Activated naive CD4-positive, alpha-beta T cell treated with anti-CD3 and anti-CD28 coated beads, Interleukin-2, amount 10 ng/mL, durations not matched to agents 7 days and 5 days (primary cell): Measurements from ENCODE around the gene COL13A1.
A peak's percentile ranks its signal among the peaks of the same experiment; 100 is the strongest.

Experiments used
- CTCF ChIA-PET: fragments of 350-600 bp; sonication (Branson Sonifier 250); formaldehyde crosslinking; loops from one replicate; lab custom pipeline; 2021; ENCODE audit warnings: antibody characterized with exemption; lab: Charles Lee
- DNase-seq: peaks from one replicate; pipeline ENCODE4 v3.0.0-alpha.2; 2020
- H3K27ac Mint-ChIP-seq: one replicate; pipeline ENCODE4 v1.8.0; 2021; ENCODE audit warnings: mild to moderate bottlenecking, moderate library complexity, mixed read lengths
- H3K27me3 Mint-ChIP-seq: one replicate; pipeline ENCODE4 v1.8.0; 2021; ENCODE audit warnings: mild to moderate bottlenecking, mixed read lengths
- H3K36me3 Mint-ChIP-seq: one replicate; pipeline ENCODE4 v1.8.0; 2021; ENCODE audit warnings: mixed read lengths
- H3K4me1 Mint-ChIP-seq: one replicate; pipeline ENCODE4 v1.8.0; 2021; ENCODE audit warnings: mixed read lengths
- H3K4me3 Mint-ChIP-seq: one replicate; pipeline ENCODE4 v1.8.0; 2021; ENCODE audit warnings: mild to moderate bottlenecking, moderate library complexity, mixed read lengths
- H3K9me3 Mint-ChIP-seq: one replicate; pipeline ENCODE4 v1.8.0; 2021; ENCODE audit warnings: mixed read lengths

The COL13A1 gene

GRCh38 chr10:69893271-69893900 is 91.7 kb downstream of the COL13A1 start:
- CTCF ChIA-PET, result no interaction called here
- Mint-ChIP-seq H3K27me3 (peaks cover 13% of the 10 kb centered on the region), H3K4me1 (no peaks in the 10 kb centered on the region), H3K9me3 (no peaks in the 10 kb centered on the region), H3K27ac (no peak overlapping the region), H3K4me3 (no peak overlapping the region), H3K36me3 (no peaks in the 10 kb centered on the region)
- DNase-seq, result no peak

- Mint-ChIP-seq H3K4me3 (no peak overlapping the region), H3K36me3 (no peaks in the 10 kb centered on the region), H3K4me1 (no peaks in the 10 kb centered on the region), H3K27ac (no peak overlapping the region), H3K27me3 (peaks cover 13% of the 10 kb centered on the region), H3K9me3 (no peaks in the 10 kb centered on the region)
- no peak for DNase-seq
- CTCF ChIA-PET, result interaction anchor here (7.8 kb wide), 1 partner anchor 21 kb away, joined by 39 read pairs; no protein-coding TSS in a partner anchor
These were observed 92.5 kb downstream of the COL13A1 start for GRCh38 chr10:69894156-69894555.

DNA sequence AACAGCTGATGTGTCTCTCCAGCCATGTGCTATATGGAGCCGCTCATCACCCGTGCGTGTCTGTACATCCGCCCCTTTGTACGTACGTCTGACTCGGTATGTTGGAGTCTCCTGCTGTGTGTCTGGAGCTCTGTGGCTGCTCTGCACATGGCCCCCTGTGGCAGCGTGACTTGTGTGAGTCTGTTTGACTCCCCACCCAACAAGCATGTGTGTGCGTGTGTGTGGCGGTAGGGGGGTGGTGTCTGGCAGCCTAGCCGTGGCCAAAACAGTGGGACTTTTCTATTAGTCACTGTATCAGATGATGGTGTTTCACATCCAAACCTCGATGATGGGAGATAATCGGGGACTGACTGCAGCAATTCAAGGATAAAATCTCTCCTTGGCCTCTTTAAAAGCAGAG is 94.1 kb downstream of the COL13A1 start:
- H3K9me3 Mint-ChIP-seq, result no peaks in the 10 kb centered on the region

DNA sequence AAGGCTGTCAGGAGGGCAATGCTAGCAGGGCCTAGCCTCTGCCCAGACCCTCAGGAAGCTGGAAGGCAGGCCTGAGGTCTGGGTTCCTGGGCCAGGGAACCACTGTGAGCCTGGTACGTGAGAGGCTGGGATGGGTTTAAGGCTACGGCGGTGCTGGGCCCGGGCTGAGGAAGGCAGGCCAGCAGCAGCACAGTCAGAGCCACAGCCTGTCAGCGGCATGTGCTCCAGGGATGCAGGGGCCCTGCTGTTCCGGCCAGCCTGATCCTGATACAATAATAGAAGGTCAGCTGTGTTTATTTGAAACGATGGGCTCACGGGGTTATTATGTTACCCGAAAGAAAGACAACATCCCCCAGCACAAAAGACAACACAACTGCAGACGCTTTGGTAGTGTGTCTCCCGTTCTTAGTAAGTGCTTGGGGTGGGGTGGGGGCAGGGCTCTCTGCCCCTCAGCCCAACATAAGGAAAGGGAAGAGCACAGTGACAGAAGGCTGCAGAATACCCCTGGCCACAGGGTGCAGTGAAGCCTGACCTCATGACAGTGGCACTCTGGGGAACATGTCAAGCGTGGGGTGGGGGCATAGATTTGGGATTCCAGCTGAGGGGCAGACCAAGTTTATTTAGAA is 95.0 kb downstream of the COL13A1 start:
- Mint-ChIP-seq H3K36me3 (no peaks in the 10 kb centered on the region), H3K27ac (no peak overlapping the region), H3K9me3 (no peaks in the 10 kb centered on the region), H3K4me3 (no peak overlapping the region), H3K27me3 (peaks cover 13% of the 10 kb centered on the region), H3K4me1 (no peaks in the 10 kb centered on the region)
- CTCF ChIA-PET, result interaction anchor here (7.8 kb wide), 1 partner anchor 19 kb away, joined by 39 read pairs; no protein-coding TSS in a partner anchor
- DNase-seq, result no peak

More for the DNA sequence above, 94.1 kb downstream of the COL13A1 start:
- DNase-seq, result no peak
- H3K4me3 Mint-ChIP-seq, result no peak overlapping the region
- CTCF ChIA-PET, result interaction anchor here (7.8 kb wide), 1 partner anchor 20 kb away, joined by 39 read pairs; no protein-coding TSS in a partner anchor
- peaks cover 13% of the 10 kb centered on the region for H3K27me3 Mint-ChIP-seq
- no peak overlapping the region for H3K27ac Mint-ChIP-seq
- no peaks in the 10 kb centered on the region for H3K36me3 Mint-ChIP-seq
- no peaks in the 10 kb centered on the region for H3K4me1 Mint-ChIP-seq

DNA sequence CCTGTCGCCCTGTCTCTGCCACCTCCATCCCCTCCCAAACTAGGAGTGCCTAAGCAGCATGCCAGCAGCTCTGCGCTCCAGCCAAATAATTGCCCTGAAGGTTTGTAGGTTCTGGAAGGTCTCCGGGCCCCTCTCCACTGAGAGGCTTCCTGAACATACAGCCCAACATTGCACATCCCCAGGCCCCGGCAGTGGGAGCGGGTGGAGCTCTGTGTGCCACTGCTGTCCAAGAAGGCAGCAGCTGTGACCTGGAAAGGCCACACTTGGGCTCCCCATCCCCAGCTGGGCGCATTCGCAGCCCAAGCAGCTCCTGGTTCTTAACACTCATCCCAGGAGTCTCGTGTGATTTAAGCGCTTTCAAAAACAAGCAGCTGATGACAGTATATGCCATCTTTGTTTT is 95.7 kb downstream of the COL13A1 start:
- CTCF ChIA-PET, result interaction anchor here (7.8 kb wide), 1 partner anchor 18 kb away, joined by 39 read pairs; no protein-coding TSS in a partner anchor
- no peaks in the 10 kb centered on the region for H3K36me3 Mint-ChIP-seq
- H3K27ac Mint-ChIP-seq, result no peak overlapping the region
- no peak overlapping the region for H3K4me3 Mint-ChIP-seq
- H3K9me3 Mint-ChIP-seq, result no peaks in the 10 kb centered on the region
- DNase-seq, result no peak
- peaks cover 10% of the 10 kb centered on the region for H3K27me3 Mint-ChIP-seq
- no peaks in the 10 kb centered on the region for H3K4me1 Mint-ChIP-seq

DNA sequence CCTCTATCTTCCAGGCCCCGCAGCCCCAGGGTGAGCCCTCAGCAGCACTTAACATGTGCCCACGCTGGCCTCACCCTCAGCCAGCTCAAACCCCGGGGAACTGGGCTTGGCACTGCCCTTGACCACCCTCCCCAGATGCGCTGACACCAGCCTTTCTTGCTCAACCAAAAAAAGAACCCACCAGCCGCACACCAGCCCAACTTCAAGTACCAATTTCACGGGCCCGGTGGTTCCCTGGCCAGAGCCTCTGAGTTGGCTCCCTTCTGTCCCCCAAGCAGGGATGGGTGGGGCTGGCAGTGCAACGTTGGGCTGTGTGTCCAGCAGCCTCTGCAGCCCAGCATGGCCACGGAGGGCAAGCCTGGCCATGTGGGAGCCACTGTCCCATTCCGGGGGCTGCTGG is 96.3 kb downstream of the COL13A1 start:
- Mint-ChIP-seq H3K4me3 (no peak overlapping the region), H3K9me3 (no peaks in the 10 kb centered on the region), H3K4me1 (no peaks in the 10 kb centered on the region), H3K27ac (no peak overlapping the region), H3K27me3 (peaks cover 10% of the 10 kb centered on the region), H3K36me3 (no peaks in the 10 kb centered on the region)
- DNase-seq, result no peak
- CTCF ChIA-PET, result interaction anchor here (7.8 kb wide), 1 partner anchor 17 kb away, joined by 39 read pairs; no protein-coding TSS in a partner anchor

DNA sequence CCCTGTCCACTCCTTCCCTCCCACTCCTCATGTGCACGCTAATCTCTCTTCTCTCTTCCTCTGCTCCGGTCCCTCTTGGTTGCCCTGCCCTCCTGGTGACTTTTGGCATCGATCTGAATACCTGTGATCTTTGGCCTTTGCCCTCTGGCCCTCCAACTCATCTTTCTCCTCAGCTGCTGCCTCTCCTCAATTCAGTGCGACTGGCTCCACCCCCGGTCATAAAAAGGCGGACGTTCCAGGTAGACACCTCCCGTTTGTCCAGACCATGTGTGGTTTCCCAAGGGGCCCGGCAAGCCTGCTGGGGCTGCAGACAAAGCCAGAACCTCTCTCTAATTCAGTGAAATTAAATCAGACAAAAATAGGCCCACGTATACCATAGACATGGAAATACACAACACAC is 96.8 kb downstream of the COL13A1 start:
- H3K27ac Mint-ChIP-seq, result no peak overlapping the region

DNA sequence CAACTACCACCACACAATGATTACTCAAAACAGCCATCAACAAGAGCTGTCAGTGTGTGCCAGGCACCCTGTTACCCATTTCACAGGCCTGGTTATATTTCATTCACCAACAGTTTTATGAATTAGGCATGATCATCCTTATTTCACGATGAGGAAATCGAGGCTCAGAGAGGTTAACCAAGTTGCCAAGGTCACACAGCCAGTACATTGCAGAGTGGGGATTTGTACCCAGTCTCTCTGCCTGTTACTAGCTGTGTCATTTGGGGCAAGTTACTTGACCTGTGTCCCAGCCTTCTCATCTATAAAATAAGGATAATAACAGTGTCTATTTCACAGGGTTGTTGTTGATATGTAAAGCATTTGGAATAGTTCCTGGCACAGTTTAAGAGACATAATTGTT is 97.2 kb downstream of the COL13A1 start:
- no peaks in the 10 kb centered on the region for H3K36me3 Mint-ChIP-seq
- H3K4me1 Mint-ChIP-seq, result no peaks in the 10 kb centered on the region
- CTCF ChIA-PET, result interaction anchor here (7.8 kb wide), 1 partner anchor 16 kb away, joined by 39 read pairs; no protein-coding TSS in a partner anchor
- H3K27me3 Mint-ChIP-seq, result peaks cover 7% of the 10 kb centered on the region
- DNase-seq, result no peak
- no peaks in the 10 kb centered on the region for H3K9me3 Mint-ChIP-seq
- no peak overlapping the region for H3K4me3 Mint-ChIP-seq
- H3K27ac Mint-ChIP-seq, result no peak overlapping the region

More for the DNA sequence above, 96.8 kb downstream of the COL13A1 start:
- peaks cover 10% of the 10 kb centered on the region for H3K27me3 Mint-ChIP-seq
- H3K36me3 Mint-ChIP-seq, result no peaks in the 10 kb centered on the region
- DNase-seq, result no peak
- H3K4me1 Mint-ChIP-seq, result no peaks in the 10 kb centered on the region
- CTCF ChIA-PET, result interaction anchor here (7.8 kb wide), 1 partner anchor 17 kb away, joined by 39 read pairs; no protein-coding TSS in a partner anchor
- no peaks in the 10 kb centered on the region for H3K9me3 Mint-ChIP-seq
- no peak overlapping the region for H3K4me3 Mint-ChIP-seq

GRCh38 chr10:69899727-69900595 is 98.3 kb downstream of the COL13A1 start:
- Mint-ChIP-seq H3K4me1 (no peaks in the 10 kb centered on the region), H3K27me3 (peaks cover 3% of the 10 kb centered on the region), H3K9me3 (no peaks in the 10 kb centered on the region), H3K36me3 (no peaks in the 10 kb centered on the region), H3K4me3 (no peak overlapping the region), H3K27ac (no peak overlapping the region)
- CTCF ChIA-PET, result interaction anchor here (7.8 kb wide), 1 partner anchor 15 kb away, joined by 39 read pairs; no protein-coding TSS in a partner anchor
- DNase-seq, result no peak

GRCh38 chr10:69901022-69901421 is 99.3 kb downstream of the COL13A1 start:
- no peak overlapping the region for H3K27ac Mint-ChIP-seq
- no peaks in the 10 kb centered on the region for H3K36me3 Mint-ChIP-seq
- no peak for DNase-seq

GRCh38 chr10:69901628-69902505 is 100.2 kb downstream of the COL13A1 start:
- Mint-ChIP-seq H3K27me3 (peaks cover 8% of the 10 kb centered on the region), H3K27ac (no peak overlapping the region), H3K36me3 (no peaks in the 10 kb centered on the region), H3K9me3 (no peaks in the 10 kb centered on the region), H3K4me1 (no peaks in the 10 kb centered on the region), H3K4me3 (no peak overlapping the region)
- DNase-seq, result peak; percentile 31
- CTCF ChIA-PET, result interaction anchor here (1.3 to 7.8 kb wide), 2 partner anchors 10 to 13 kb away, joined by 3 to 39 read pairs; no protein-coding TSS in a partner anchor

More at GRCh38 chr10:69901022-69901421, 99.3 kb downstream of the COL13A1 start:
- Mint-ChIP-seq H3K4me3 (no peak overlapping the region), H3K9me3 (no peaks in the 10 kb centered on the region), H3K4me1 (no peaks in the 10 kb centered on the region), H3K27me3 (peaks cover 8% of the 10 kb centered on the region)
- CTCF ChIA-PET, result interaction anchor here (1.3 to 7.8 kb wide), 2 partner anchors 9 to 14 kb away, joined by 3 to 39 read pairs; no protein-coding TSS in a partner anchor

DNA sequence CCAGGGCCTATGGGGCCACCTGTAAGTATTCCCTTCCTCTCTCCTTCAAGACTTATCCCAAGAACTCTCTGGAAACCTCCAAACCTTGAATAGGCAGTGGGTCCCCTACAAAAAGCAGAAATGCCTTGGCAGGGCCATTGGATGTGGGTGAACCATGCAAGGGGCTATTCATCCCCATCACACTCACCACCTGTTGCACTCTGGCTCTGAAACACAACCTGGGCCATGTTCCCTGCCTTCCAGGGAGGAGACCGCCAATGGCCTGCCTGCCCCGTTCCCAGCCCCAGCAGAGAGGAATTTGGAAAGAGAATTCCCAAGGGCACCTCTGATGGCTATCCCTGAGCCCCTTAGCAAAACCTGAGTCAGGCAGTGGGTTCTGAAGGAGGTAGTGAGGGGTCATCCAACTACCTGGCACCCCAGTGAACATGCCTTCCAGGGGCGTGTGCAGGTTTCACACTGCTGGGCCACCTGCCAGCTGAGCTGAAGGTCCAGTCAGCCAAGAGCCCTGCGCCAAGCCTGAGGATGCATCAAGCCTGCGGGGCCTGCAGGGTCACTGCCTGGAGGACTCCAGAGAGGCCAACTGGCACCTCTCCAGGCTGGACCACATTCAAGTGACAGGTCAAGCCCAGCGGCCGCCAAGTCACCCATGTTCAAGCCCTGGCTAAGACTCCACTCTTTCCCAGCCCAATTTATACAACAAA is 101.3 kb downstream of the COL13A1 start:
- Mint-ChIP-seq H3K9me3 (no peaks in the 10 kb centered on the region), H3K4me3 (no peak overlapping the region), H3K36me3 (no peaks in the 10 kb centered on the region), H3K27me3 (peaks cover 9% of the 10 kb centered on the region), H3K4me1 (no peaks in the 10 kb centered on the region), H3K27ac (no peak overlapping the region)
- no peak for DNase-seq
- CTCF ChIA-PET, result interaction anchor here (3.8 kb wide), 1 partner anchor 11 kb away, joined by 12 read pairs; no protein-coding TSS in a partner anchor
